GM21576 (cell line): ENCODE measurements around the gene SBF2.

Experiments used
- ATAC-seq: cut with Tn5 transposase; IDR thresholded peaks from one replicate; pipeline ENCODE4 v1.9.1; 2021; ENCODE audit warnings: mild to moderate bottlenecking, moderate library complexity; ENCODE audit not compliant: unreplicated experiment

SBF2 gene

GRCh38 chr11:10293423-10294289 lies at the start of gene SBF2:
Gene SBF2, minus strand, starts transcription at chr11:10294219. Its CDS starts 150 bp downstream, at chr11:10294069.
- ATAC-seq: peak; percentile 37

DNA sequence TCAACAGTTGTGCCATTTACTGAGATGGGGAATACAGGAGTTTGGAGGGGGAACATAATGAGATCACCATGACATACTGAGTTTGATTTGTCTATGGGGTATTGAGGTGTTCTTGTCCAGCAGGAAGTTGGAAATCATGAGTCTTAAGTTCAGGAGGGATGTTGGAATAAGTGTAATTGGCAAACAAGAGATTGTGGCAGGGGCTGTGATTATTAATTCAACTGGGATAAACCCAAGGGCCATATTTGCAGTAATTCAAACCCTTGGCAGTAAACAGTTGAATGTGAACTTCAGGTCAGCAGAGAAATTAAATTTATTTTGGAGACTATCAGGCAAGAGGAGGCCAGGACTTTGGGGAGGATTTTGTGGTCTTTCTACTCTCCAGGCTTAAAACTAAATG lies 44.3 kb upstream of the SBF2 start:
- ATAC-seq: no peak

GRCh38 chr11:10333490-10333889 lies 39.5 kb upstream of the SBF2 start:
- no peak for ATAC-seq

GRCh38 chr11:10331548-10332289 lies 37.7 kb upstream of the SBF2 start:
- no peak for ATAC-seq

- ATAC-seq: no peak
These were observed 35.9 kb upstream of the SBF2 start for GRCh38 chr11:10329935-10330334.

- ATAC-seq: no peak
These were observed 35.3 kb upstream of the SBF2 start for GRCh38 chr11:10329356-10329755.

GRCh38 chr11:10328314-10329098 lies 34.5 kb upstream of the SBF2 start:
- ATAC-seq: no peak

GRCh38 chr11:10327254-10327653 lies 33.2 kb upstream of the SBF2 start:
- no peak for ATAC-seq

DNA sequence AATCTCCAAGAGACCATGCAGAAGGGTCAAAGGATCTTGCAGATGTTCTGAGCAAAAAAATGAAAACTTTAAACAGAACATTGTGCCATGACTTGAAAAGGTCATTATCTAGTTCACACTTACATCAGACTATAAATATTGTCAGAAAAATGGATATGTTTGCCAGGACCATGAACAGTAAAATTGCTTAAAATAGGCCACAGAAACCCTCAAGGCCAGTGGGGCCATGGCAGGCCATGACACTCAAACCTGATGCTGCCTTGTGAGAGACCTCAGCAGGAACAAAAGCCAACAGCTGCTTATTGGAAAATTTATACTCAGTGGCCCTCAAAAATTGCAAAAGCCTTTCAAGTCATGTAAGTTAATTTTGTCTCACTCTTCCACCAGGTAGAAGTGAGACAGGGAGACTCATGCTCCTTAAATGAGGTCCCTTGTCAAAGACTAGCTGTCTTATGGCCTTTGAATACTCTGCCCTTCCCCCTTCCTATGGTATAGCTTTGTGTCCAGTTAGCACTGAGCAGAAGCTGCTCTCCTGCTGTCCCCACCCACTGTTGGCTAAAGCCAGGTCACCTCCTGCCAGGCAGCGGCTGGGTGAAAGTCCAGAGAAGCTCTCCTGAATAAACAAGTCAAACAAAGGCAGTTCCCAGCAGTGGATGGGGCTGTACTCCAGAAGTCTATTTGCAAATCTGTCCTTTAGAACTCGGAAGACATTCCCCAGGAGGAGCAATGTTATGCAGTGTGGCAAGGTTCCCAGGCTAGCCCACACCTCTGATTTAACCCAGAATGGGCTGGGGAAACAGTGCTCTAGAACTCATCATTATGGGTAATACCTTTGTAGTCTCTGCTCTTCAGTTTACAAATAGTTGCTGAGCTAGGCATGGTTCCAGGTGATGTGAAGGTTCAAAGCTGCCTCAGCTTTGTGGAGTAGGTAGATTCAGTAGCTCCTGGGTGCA lies 32.3 kb upstream of the SBF2 start:
- no peak for ATAC-seq

- ATAC-seq: no peak
These were observed 31.4 kb upstream of the SBF2 start for GRCh38 chr11:10325277-10326011.

- no peak for ATAC-seq
These were observed 30.5 kb upstream of the SBF2 start for GRCh38 chr11:10324474-10324873.

DNA sequence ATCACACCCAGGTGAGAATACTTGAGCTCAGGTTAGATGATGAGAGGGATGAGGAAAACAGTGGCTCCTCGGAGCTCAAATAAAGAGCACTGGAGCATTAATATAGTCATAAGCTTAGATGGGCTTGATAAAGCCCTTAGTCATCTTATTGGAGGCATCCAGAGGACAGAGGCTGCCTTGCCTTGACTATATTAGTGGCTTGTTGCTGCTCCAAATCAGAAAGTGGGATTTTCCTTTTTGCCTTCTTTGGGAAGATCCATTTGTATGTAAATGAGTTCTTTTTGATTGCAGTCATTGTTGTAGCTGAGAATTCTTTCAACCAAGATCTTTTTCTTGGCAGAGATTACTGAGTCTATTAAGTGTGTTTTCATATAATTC lies 29.8 kb upstream of the SBF2 start:
- no peak for ATAC-seq

DNA sequence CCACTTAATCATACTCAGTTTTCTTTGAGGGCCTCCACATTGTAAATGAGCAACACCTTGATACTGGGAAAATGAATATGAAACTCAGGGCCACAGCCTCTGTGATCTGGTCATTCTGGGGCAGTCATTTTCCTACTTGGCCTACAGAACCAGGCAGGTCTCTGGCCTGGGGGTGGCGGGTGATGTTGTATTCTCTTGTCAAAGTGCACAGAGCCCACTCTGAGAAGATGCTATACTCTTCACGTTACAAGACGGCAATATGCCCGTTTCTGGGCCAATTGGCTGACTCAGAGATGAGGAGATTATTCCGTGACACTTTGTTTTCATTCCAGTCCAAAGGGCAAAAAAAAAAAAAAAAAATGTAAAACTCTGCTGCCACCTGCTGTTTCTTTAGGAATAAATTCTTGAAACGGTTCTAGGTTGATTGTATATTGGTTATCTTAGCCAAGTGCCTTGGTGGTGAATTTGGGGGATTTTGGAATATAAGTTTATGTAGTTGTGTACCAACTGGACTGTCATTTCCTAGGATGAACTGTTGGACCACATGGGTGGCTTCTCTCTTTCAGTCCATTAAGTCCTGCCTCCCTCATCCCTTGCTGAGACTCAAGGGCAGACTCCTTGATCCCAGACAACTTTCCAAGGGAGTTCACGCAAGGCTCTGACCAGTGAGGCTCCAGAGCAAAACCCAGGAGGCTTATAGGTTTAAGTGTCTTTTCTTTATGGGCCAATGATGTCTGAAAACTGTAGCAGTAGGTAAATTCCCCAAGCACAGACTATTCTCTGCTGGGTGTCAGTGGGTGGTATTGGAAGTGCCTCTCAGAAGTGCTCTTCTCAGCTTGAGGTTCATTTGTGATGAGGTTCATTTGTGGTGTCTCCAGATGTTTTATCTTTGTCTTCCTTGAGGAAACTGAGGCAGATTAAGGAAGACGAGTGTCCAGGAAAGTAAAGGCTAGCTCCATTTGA lies 29.1 kb upstream of the SBF2 start:
- ATAC-seq: peak; percentile 65

DNA sequence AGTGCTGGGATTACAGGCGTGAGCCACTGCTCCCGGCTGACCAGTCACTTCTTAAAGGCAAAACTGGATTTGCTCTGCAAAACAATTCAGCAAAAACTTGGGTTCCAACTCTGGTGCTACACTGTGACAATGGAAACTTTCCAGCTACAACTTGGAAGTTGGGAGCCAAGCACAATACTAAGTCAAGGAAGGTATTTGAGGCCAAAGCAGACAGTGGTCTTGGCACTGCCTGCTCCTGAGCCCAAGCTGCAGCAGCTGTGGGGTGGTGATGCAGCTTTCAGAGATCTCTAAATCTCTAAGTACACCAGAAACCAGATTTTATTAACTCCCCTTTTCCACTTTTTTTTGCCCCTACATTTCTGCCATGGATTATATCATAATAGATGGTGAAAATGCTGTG lies 28.4 kb upstream of the SBF2 start:
- ATAC-seq: no peak

DNA sequence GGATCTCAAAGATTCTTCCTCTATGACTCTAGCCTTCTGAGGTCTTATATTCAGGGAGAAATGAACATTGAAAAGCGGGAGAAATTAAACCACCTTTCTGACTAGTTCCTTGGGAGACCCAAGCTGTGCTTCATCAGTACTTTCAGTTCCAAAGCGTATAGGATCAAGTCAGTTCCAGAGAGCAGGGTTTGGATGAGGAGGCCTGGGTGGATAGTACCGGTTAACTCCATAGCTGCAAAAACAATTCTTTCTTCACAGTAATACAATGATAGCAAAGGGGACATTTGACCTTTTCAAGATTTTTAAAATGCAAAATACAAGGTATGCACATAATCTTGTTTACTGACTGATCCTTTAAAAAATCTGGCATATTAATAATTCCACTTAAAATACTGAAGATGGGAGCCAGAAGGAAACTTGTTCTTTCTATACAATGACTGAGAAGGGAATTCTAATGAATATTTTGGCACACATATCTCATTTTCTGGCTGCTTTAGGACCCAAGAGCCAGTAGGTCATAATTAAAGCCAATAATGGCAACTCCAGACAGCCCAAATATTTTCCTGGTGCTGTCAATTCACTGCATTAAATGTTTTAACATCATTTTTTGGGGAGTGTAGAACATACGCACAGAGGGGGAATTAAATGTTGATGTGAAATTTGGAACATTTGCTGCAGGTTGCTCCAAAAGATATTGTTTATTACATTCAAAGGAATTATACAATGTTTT lies 26.9 kb upstream of the SBF2 start:
- ATAC-seq: no peak

DNA sequence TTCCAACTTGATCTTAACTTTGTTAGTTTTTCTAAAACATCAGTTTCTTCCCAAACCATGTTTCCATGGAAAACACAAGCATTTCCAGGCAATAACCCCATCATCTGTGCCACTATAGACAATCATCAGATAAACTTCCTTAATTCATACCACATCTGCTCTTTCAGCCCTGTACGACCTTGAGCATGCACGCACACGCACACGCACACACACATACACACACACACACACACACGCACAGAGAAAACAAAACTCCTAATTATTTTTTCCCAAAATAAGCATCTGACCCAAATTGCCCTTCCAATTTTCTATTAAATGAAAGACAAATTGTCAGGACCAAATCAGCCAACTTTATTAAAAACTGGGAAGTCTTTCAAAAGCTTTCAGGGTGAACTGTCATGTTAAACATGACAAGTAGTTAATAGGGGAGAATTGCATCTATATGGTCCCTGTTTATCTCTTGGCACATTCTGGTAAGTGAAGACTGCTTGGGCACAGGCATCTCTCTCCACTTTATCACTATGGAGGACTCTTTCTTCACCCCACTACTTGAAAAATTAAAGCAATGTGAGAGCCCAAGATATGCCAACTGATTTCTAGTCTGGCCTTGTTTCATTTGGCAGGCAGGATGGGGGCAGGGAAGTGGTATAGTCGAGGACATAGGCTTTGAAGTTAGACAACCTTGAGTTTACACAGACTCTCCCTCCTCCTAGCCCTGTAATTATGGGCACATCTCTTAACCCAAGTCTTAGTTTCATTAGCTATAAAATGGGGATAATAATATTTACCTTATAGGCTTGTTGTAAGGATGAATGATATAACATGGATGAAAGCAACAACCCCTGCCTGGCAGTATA lies 25.9 kb upstream of the SBF2 start:
- ATAC-seq: no peak

DNA sequence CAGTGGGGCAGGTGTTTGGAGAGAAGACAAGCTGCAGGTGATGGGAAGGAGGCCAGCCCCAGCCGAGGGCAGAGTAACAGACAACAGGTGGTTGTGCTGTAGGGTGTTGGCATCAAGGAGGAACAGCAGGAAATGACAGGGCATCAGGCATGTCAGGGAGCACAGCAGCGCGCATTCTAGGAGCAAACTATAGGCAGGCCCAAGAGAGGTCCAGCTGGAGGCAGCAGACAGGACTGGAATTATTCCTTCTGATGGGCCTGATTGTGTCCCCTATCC lies 24.4 kb upstream of the SBF2 start:
- no peak for ATAC-seq
